ENCODE data around the gene EGLN2.

The EGLN2 gene

DNA sequence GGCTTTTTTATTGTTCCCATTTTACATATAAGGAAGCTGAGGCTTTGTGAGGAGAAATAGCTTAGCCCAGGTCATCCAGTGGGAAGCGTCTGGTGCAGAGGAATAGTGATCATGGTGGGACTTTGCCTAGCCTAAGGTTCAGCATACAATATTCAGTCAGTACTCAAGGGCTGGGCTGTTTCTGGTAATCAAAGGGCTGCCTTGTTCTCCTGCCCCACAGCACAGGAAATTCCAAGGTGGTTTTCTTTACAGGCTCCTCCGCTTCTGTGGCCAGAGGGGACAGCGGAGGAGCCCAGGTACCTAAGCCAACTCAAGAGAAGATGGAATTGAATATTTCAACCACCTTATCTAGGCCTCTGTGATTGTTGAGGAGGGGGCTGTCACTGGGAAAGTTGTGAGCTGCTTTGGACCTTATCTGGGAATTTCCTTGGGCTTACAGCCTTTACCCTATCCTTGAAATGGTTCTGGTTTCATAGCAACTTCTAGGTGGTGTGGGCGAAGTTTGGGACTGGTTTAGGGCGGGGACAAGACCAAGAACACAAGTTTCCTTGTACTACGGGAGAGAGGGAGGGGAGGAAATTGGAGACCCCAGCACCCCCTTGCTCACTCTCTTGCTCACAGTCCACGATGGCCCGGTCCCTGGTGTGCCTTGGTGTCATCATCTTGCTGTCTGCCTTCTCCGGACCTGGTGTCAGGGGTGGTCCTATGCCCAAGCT is 23.9 kb upstream of the EGLN2 start, which contains the start of gene MIA:
TSS of gene MIA (plus strand) at position 606 of the 716 bp plus-strand sequence. CDS start at position 628, 22 bp downstream.
- DNase-seq (ENCODE audit: low read depth in 1 of 2, low spot score in 1 of 2) = no peak
- no peak for TF ChIP-seq SPI1 (IDR thresholded peaks at IDR 0.05; ENCODE audit: borderline replicate concordance, low read depth)
- Histone ChIP-seq H3K27ac (replicated peaks) (no peak within 1 kb of the TSS), H3K27me3 (ENCODE audit: insufficient read depth, poor library complexity, severe bottlenecking) (no peaks in the 10 kb centered on the region), H3K4me3 (replicated peaks; ENCODE audit: insufficient read depth, low read length) (no peak within 1 kb of the TSS)

DNA sequence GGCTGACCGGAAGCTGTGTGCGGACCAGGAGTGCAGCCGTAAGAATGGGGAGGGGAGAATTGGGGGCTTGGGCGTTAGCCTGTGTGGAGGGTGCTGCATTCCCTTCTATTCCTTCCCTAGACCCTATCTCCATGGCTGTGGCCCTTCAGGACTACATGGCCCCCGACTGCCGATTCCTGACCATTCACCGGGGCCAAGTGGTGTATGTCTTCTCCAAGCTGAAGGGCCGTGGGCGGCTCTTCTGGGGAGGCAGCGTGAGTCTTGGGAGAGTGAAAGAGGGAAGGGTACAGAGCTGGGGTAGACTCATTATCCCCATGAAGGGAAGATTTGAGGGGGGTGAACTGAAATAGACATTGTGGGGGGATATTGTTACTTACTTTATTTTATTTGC is 23.4 kb upstream of the EGLN2 start:
- DNase-seq (ENCODE audit: low read depth in 1 of 2, low spot score in 1 of 2) = no peak
- Histone ChIP-seq H3K27ac (replicated peaks) (no peak overlapping the region), H3K4me3 (replicated peaks; ENCODE audit: insufficient read depth, low read length) (no peak overlapping the region), H3K27me3 (ENCODE audit: insufficient read depth, poor library complexity, severe bottlenecking) (no peaks in the 10 kb centered on the region)
- no peak for TF ChIP-seq SPI1 (IDR thresholded peaks at IDR 0.05; ENCODE audit: borderline replicate concordance, low read depth)
- TF ChIP-seq, protein P1, sequence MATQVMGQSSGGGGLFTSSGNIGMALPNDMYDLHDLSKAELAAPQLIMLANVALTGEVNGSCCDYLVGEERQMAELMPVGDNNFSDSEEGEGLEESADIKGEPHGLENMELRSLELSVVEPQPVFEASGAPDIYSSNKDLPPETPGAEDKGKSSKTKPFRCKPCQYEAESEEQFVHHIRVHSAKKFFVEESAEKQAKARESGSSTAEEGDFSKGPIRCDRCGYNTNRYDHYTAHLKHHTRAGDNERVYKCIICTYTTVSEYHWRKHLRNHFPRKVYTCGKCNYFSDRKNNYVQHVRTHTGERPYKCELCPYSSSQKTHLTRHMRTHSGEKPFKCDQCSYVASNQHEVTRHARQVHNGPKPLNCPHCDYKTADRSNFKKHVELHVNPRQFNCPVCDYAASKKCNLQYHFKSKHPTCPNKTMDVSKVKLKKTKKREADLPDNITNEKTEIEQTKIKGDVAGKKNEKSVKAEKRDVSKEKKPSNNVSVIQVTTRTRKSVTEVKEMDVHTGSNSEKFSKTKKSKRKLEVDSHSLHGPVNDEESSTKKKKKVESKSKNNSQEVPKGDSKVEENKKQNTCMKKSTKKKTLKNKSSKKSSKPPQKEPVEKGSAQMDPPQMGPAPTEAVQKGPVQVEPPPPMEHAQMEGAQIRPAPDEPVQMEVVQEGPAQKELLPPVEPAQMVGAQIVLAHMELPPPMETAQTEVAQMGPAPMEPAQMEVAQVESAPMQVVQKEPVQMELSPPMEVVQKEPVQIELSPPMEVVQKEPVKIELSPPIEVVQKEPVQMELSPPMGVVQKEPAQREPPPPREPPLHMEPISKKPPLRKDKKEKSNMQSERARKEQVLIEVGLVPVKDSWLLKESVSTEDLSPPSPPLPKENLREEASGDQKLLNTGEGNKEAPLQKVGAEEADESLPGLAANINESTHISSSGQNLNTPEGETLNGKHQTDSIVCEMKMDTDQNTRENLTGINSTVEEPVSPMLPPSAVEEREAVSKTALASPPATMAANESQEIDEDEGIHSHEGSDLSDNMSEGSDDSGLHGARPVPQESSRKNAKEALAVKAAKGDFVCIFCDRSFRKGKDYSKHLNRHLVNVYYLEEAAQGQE (IDR thresholded peaks at IDR 0.05; ENCODE audit: insufficient replicate concordance, low read depth) = no peak
- TF ChIP-seq, protein P2, sequence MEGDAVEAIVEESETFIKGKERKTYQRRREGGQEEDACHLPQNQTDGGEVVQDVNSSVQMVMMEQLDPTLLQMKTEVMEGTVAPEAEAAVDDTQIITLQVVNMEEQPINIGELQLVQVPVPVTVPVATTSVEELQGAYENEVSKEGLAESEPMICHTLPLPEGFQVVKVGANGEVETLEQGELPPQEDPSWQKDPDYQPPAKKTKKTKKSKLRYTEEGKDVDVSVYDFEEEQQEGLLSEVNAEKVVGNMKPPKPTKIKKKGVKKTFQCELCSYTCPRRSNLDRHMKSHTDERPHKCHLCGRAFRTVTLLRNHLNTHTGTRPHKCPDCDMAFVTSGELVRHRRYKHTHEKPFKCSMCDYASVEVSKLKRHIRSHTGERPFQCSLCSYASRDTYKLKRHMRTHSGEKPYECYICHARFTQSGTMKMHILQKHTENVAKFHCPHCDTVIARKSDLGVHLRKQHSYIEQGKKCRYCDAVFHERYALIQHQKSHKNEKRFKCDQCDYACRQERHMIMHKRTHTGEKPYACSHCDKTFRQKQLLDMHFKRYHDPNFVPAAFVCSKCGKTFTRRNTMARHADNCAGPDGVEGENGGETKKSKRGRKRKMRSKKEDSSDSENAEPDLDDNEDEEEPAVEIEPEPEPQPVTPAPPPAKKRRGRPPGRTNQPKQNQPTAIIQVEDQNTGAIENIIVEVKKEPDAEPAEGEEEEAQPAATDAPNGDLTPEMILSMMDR (IDR thresholded peaks at IDR 0.05; ENCODE audit: insufficient read depth, low read length) = no peak
- no peak for TF ChIP-seq GABPA (IDR thresholded peaks at IDR 0.05; ENCODE audit: low read depth)

DNA sequence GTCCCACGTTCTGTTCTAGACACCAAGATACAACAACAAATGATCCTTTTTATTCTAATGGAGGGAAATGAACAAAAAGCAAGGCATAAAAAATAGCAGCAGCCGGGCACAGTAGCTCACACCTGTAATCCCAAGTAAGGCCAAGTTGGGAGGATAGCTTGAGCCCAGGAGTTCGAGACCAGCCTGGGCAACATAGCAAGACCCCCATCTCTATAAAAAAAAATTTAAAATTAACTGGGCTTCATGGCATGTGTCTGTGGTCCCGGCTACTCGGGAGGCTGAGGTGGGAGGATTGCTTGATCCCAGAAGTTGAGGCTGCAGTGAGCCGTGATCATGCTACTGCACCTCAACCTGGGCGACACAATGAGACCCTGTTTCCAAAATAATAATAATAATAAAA is 22.6 kb upstream of the EGLN2 start:
- H3K4me3 ChIP-seq (replicated peaks; ENCODE audit: insufficient read depth, low read length) = no peak overlapping the region
- no peak overlapping the region for H3K27ac ChIP-seq (replicated peaks)
- no peak for DNase-seq (ENCODE audit: low read depth in 1 of 2, low spot score in 1 of 2)
- no peaks in the 10 kb centered on the region for H3K27me3 ChIP-seq (ENCODE audit: insufficient read depth, poor library complexity, severe bottlenecking)
- TF ChIP-seq, protein P1 (IDR thresholded peaks at IDR 0.05; ENCODE audit: insufficient replicate concordance, low read depth) = no peak
- TF ChIP-seq SPI1 (IDR thresholded peaks at IDR 0.05; ENCODE audit: borderline replicate concordance, low read depth) (no peak), POLR2AphosphoS5 (IDR thresholded peaks at IDR 0.05; ENCODE audit: low read depth) (no peak), GABPA (IDR thresholded peaks at IDR 0.05; ENCODE audit: low read depth) (no peak)
- TF ChIP-seq, protein P2 (IDR thresholded peaks at IDR 0.05; ENCODE audit: insufficient read depth, low read length) = no peak

DNA sequence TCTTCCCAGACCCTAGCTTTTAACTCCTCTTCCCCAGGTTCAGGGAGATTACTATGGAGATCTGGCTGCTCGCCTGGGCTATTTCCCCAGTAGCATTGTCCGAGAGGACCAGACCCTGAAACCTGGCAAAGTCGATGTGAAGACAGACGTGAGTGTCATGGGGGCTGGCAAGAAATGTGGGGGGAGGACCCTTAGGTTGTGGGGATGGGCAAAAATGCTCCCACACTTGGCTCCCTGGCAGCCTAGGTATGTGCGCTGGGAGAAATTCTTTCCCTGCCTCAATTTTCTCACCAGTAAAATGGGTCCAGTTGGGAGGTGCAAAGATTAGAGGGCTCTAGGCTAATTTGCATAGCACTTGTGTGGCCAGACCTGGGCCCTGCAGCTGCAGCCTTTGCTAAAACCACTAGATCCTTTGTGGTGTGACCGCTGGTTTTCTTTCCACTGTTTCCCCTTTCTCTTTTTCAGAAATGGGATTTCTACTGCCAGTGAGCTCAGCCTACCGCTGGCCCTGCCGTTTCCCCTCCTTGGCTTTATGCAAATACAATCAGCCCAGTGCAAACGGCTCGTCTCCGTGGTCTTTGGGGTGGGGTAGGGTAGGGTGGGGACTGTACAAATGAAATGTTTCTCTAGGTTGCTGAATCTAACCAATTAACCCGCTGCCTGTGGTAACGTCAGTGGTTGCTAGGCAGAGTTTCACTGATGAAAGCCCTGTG is 21.9 kb upstream of the EGLN2 start:
- peak; percentile 24; the same call in 1 of the 2 replicates for TF ChIP-seq SPI1 (IDR thresholded peaks at IDR 0.05; ENCODE audit: borderline replicate concordance, low read depth)
- TF ChIP-seq, protein P2 (IDR thresholded peaks at IDR 0.05; ENCODE audit: insufficient read depth, low read length) = no peak
- TF ChIP-seq POLR2AphosphoS5 (IDR thresholded peaks at IDR 0.05; ENCODE audit: low read depth) = peak; percentile 78
- TF ChIP-seq, protein P1 (IDR thresholded peaks at IDR 0.05; ENCODE audit: insufficient replicate concordance, low read depth) = no peak
- H3K4me3 ChIP-seq (replicated peaks; ENCODE audit: insufficient read depth, low read length) = peak overlapping the region; percentile 84
- no peaks in the 10 kb centered on the region for H3K27me3 ChIP-seq (ENCODE audit: insufficient read depth, poor library complexity, severe bottlenecking)
- H3K27ac ChIP-seq (replicated peaks) = peak overlapping the region; percentile 84
- peak; percentile 74 to 98 for DNase-seq (ENCODE audit: low read depth in 1 of 2, low spot score in 1 of 2)

Measured in HL-60 (cell line).